A673 (cell line): Measurements from ENCODE around the gene CENPX. TPM values are rescaled to one million over a fixed set of nuclear protein-coding genes. Genes with fewer than 3 reads are reported as not detected.

ENCODE experiments used
- BruUV-seq: library from RNA; stranded (reverse); fragments of 400-500 nt; replicated peaks from 2 replicates; lab custom pipeline; 2021; lab: Mats Ljungman, UMichigan
- CTCF ChIA-PET: fragments of 300-600 bp; sonication (Branson Sonifier 250); formaldehyde crosslinking; loops from one replicate; lab custom pipeline; 2022; ENCODE audit warnings: antibody characterized with exemption; lab: Charles Lee
- POLR2A ChIA-PET: fragments of 300-600 bp; sonication (Branson Sonifier 250); formaldehyde crosslinking; loops from one replicate; lab custom pipeline; 2022; ENCODE audit warnings: antibody characterized with exemption; ENCODE audit not compliant: low non-redundant PET; lab: Charles Lee
- DNase-seq: peaks from one replicate; pipeline ENCODE4 v3.0.0-alpha.2; 2015; ENCODE audit warnings: low spot score
- H3K27ac ChIP-seq: fragments of 200-600 bp; sonication (generic); 2 replicates; pipeline ENCODE4 v1.5.1; 2016; ENCODE audit warnings: mixed run types, low read depth, mild to moderate bottlenecking, mixed read lengths, antibody characterized with exemption, low read length; ENCODE audit not compliant: poor library complexity, severe bottlenecking
- H3K27me3 ChIP-seq: fragments of 200-600 bp; sonication (generic); replicated peaks from 2 replicates; pipeline ENCODE4 v1.6.1; 2017; ENCODE audit warnings: mixed run types, low read depth, mild to moderate bottlenecking, mixed read lengths, antibody characterized with exemption, low read length; ENCODE audit not compliant: insufficient read depth, poor library complexity
- H3K36me3 ChIP-seq: fragments of 200-600 bp; sonication (generic); 2 replicates; pipeline ENCODE4 v1.6.1; 2016; ENCODE audit warnings: mixed run types, mild to moderate bottlenecking, mixed read lengths, antibody characterized with exemption, low read length; ENCODE audit not compliant: insufficient read depth, poor library complexity, severe bottlenecking
- H3K4me1 ChIP-seq: fragments of 200-600 bp; sonication (generic); 2 replicates; pipeline ENCODE4 v1.6.1; 2017; ENCODE audit warnings: mixed run types, mild to moderate bottlenecking, mixed read lengths, antibody characterized with exemption, low read length; ENCODE audit not compliant: insufficient read depth, poor library complexity, severe bottlenecking
- H3K4me3 ChIP-seq: fragments of 200-600 bp; sonication (generic); 2 replicates; pipeline ENCODE4 v1.5.1; 2016; ENCODE audit warnings: low read depth, mixed run types, mild to moderate bottlenecking, mixed read lengths, low read length; ENCODE audit not compliant: poor library complexity, severe bottlenecking
- H3K9me3 ChIP-seq: fragments of 200-600 bp; sonication (generic); 2 replicates; pipeline ENCODE4 v1.6.1; 2016; ENCODE audit warnings: mixed run types, low read depth, mild to moderate bottlenecking, mixed read lengths, antibody characterized with exemption, low read length; ENCODE audit not compliant: poor library complexity, severe bottlenecking
- CTCF ChIP-seq: fragments of 300-800, 200-600 bp; sonication (generic); conservative IDR thresholded peaks from 2 replicates; pipeline ENCODE4 v1.5.1; 2017; ENCODE audit warnings: low read depth, mild to moderate bottlenecking, antibody characterized with exemption, low read length, moderate library complexity, mixed read lengths
- EZH2 ChIP-seq: fragments of 200-600 bp; sonication (generic); IDR thresholded peaks from 2 replicates; pipeline ENCODE4 v1.6.1; 2017; ENCODE audit warnings: borderline replicate concordance, low read depth, mild to moderate bottlenecking, mixed read lengths, antibody characterized with exemption, low read length; ENCODE audit not compliant: poor library complexity, severe bottlenecking
- intact Hi-C: fragments of 100-400 bp; cut with micrococcal nuclease; formaldehyde crosslinking; loops from one replicate; pipeline ENCODE4 v1.10.0; 2022; ENCODE audit not compliant: unreplicated experiment
- total RNA-seq: library from RNA; stranded (reverse); gene quantifications from 2 replicates; pipeline ENCODE4 v1.2.3, GENCODE V29; 2021

Gene CENPX
- total RNA-seq, 1 experiment from 2014 or later: 165 TPM

GRCh38 chr17:81976332-81977210 lies 46.1 kb downstream of the CENPX start:
- ChIA-PET POLR2A (no interaction called here), CTCF (interaction anchor here (0.7 to 1.0 kb wide), 2 partner anchors 17 to 33 kb away, joined by 3 to 8 read pairs; no protein-coding TSS in a partner anchor)
- no peak for DNase-seq
- Histone ChIP-seq H3K36me3 (no peaks in the 10 kb centered on the region), H3K4me3 (peak overlapping the region; percentile 71), H3K27me3 (no peaks in the 10 kb centered on the region), H3K9me3 (peaks cover 3% of the 10 kb centered on the region), H3K4me1 (peaks cover 5% of the 10 kb centered on the region), H3K27ac (peak overlapping the region; percentile 99)
- no peak for TF ChIP-seq EZH2
- TF ChIP-seq CTCF: no peak
- BruUV-seq: TSS peak; percentile 76
- intact Hi-C loops: no loop called here

GRCh38 chr17:81973432-81973831 lies 49.2 kb downstream of the CENPX start:
- no peaks in the 10 kb centered on the region for H3K27me3 ChIP-seq
- H3K4me3 ChIP-seq: no peak overlapping the region
- ChIA-PET CTCF (interaction anchor here (0.7 kb wide), 1 partner anchor 155 kb away, joined by 12 read pairs; no protein-coding TSS in a partner anchor), POLR2A (no interaction called here)
- H3K36me3 ChIP-seq: no peaks in the 10 kb centered on the region
- H3K27ac ChIP-seq: no peak overlapping the region
- H3K4me1 ChIP-seq: no peaks in the 10 kb centered on the region
- TF ChIP-seq CTCF: no peak
- TF ChIP-seq EZH2: no peak
- BruUV-seq: no TSS peak
- intact Hi-C loops: no loop called here
- DNase-seq: no peak
- H3K9me3 ChIP-seq: peaks cover 3% of the 10 kb centered on the region

GRCh38 chr17:81968850-81969812 lies 53.5 kb downstream of the CENPX start:
- Histone ChIP-seq H3K4me1 (peaks cover 7% of the 10 kb centered on the region), H3K36me3 (no peaks in the 10 kb centered on the region), H3K4me3 (no peak overlapping the region), H3K9me3 (peaks cover 3% of the 10 kb centered on the region), H3K27ac (no peak overlapping the region), H3K27me3 (no peaks in the 10 kb centered on the region)
- intact Hi-C loops: no loop called here
- TF ChIP-seq EZH2 (no peak), CTCF (no peak)
- ChIA-PET CTCF (interaction anchor here (1.1 kb wide), 1 partner anchor 9 kb away, joined by 4 read pairs; no protein-coding TSS in a partner anchor), POLR2A (no interaction called here)
- no TSS peak for BruUV-seq
- no peak for DNase-seq
